GM06990 (cell line): ENCODE data around the gene PNMA8B.
A peak's percentile ranks its signal among the peaks of the same experiment; 100 is the strongest.

Experiments used
- DNase-seq: peaks from one replicate; pipeline ENCODE4 v3.0.0-alpha.2; 2011; ENCODE audit not compliant: insufficient read length; ENCODE audit errors: extremely low read depth
- H3K27me3 ChIP-seq: replicated peaks from 2 replicates; pipeline ENCODE4 v1.6.0; 2011; ENCODE audit warnings: low read length; ENCODE audit not compliant: control insufficient read depth, insufficient read depth
- H3K36me3 ChIP-seq: 2 replicates; pipeline ENCODE4 v1.5.1; 2011; ENCODE audit warnings: low read length; ENCODE audit not compliant: control insufficient read depth, insufficient read depth
- H3K4me3 ChIP-seq: replicated peaks from 2 replicates; pipeline ENCODE4 v1.5.1; 2011; ENCODE audit warnings: low read depth, mild to moderate bottlenecking, control low read depth, low read length
- CTCF ChIP-seq: IDR thresholded peaks from 2 replicates; pipeline ENCODE4 v1.5.1; 2011; ENCODE audit warnings: low read length, control low read depth, mild to moderate bottlenecking, inconsistent platforms; ENCODE audit not compliant: insufficient read depth, poor library complexity, severe bottlenecking

Gene PNMA8B

GRCh38 chr19:46471116-46471733 is 24.4 kb downstream of the PNMA8B start, which contains the start of gene PNMA8A:
TSS of gene PNMA8A (minus strand) at chr19:46471563. CDS start at chr19:46471035, 528 bp downstream.
- Histone ChIP-seq H3K27me3 (no peaks in the 10 kb centered on the region), H3K4me3 (no peak within 1 kb of the TSS), H3K36me3 (no peaks in the 10 kb centered on the region)
- DNase-seq, result no peak
- no peak for TF ChIP-seq CTCF

GRCh38 chr19:46470376-46470775 is 25.3 kb downstream of the PNMA8B start:
- no peak for TF ChIP-seq CTCF
- no peak for DNase-seq
- no peak overlapping the region for H3K4me3 ChIP-seq
- no peaks in the 10 kb centered on the region for H3K27me3 ChIP-seq
- H3K36me3 ChIP-seq, result no peaks in the 10 kb centered on the region

- no peak for TF ChIP-seq CTCF
- Histone ChIP-seq H3K36me3 (no peaks in the 10 kb centered on the region), H3K27me3 (no peaks in the 10 kb centered on the region), H3K4me3 (no peak overlapping the region)
- DNase-seq, result no peak
Measured at GRCh38 chr19:46469541-46470185, 26.0 kb downstream of the PNMA8B start.

GRCh38 chr19:46466536-46467196 is 29.0 kb downstream of the PNMA8B start:
- peak; percentile 64 for DNase-seq
- H3K36me3 ChIP-seq, result no peaks in the 10 kb centered on the region
- peak overlapping the region; percentile 31 for H3K4me3 ChIP-seq
- no peak for TF ChIP-seq CTCF
- H3K27me3 ChIP-seq, result no peaks in the 10 kb centered on the region; the same call in 1 of the 2 replicates

- DNase-seq, result no peak
Measured at GRCh38 chr19:46463516-46463915, 32.2 kb downstream of the PNMA8B start.

More at GRCh38 chr19:46463516-46463915, 32.2 kb downstream of the PNMA8B start:
- H3K4me3 ChIP-seq, result no peak overlapping the region
- TF ChIP-seq CTCF, result no peak
- H3K27me3 ChIP-seq, result peaks cover 1% of the 10 kb centered on the region
- no peaks in the 10 kb centered on the region for H3K36me3 ChIP-seq
